Heart right ventricle (tissue), 16 donors: ENCODE measurements around the gene PDE4D. TPM values are rescaled to one million over a fixed set of nuclear protein-coding genes. Genes with fewer than 3 reads are reported as not detected.
"Not testable (repeated sequence)": the region's sequence is repeated elsewhere in the genome, so short reads cannot be mapped to it uniquely, and the experiment has no call there.

Experiments
- ATAC-seq, 8 donors: fragments of 200-7000 bp; cut with Tn5 transposase; one replicate each; pipeline ENCODE4 v1.9.1; 2020; ENCODE audit warnings: mild to moderate bottlenecking in 8 of 8, moderate library complexity in 8 of 8, moderate number of reproducible peaks in 1 of 8
- DNase-seq, 2 donors: peaks; one replicate each; pipeline ENCODE4 v3.0.0-alpha.2; 2020
- H3K27ac ChIP-seq, 10 donors: fragments of 200-600 bp; sonication (generic) in 2 of 10; one replicate each; pipeline versions ENCODE4 v1.5.0 to v1.8.0; 2020 to 2022; ENCODE audit warnings: mild to moderate bottlenecking in 3 of 10
- H3K27me3 ChIP-seq, 7 donors: fragments of 200-600 bp; one replicate each; pipeline ENCODE4 v1.8.0; 2021 to 2022; ENCODE audit warnings: mild to moderate bottlenecking in 2 of 7
- H3K36me3 ChIP-seq, 9 donors: fragments of 200-600 bp; sonication (generic) in 1 of 9; one replicate each; pipeline versions ENCODE4 v1.5.0 to v1.8.0; 2020 to 2022; ENCODE audit warnings: mild to moderate bottlenecking in 2 of 9
- H3K4me1 ChIP-seq, 9 donors: fragments of 200-600 bp; sonication (generic) in 1 of 9; one replicate each; pipeline versions ENCODE4 v1.5.0 to v1.8.0; 2020 to 2022; ENCODE audit warnings: mild to moderate bottlenecking in 4 of 9
- H3K4me3 ChIP-seq, 10 donors: fragments of 200-600 bp; sonication (generic) in 2 of 10; one replicate each; pipeline versions ENCODE4 v1.5.0 to v1.8.0; 2020 to 2022; ENCODE audit warnings: mild to moderate bottlenecking in 7 of 10, moderate library complexity in 2 of 10
- H3K9me3 ChIP-seq, 11 donors: fragments of 200-600 bp in 10 of 11; sonication (generic) in 2 of 11; one replicate each; pipeline versions ENCODE4 v1.5.0 to v1.8.0; 2013 to 2022; ENCODE audit warnings: mild to moderate bottlenecking in 2 of 11, control low read depth in 1 of 11, moderate library complexity in 1 of 11
- CTCF ChIP-seq, 9 donors: fragments of 200-600 bp; sonication (generic) in 2 of 9; IDR thresholded peaks; one replicate each; pipeline versions ENCODE4 v1.5.0 to v1.8.0; 2021 to 2022; ENCODE audit warnings: antibody characterized with exemption in 9 of 9, mild to moderate bottlenecking in 5 of 9, moderate library complexity in 1 of 9
- WGBS, 2 donors: extraction: QIAGEN DNeasy Blood & Tissue Kit; methylation state at CpG; one replicate each; pipeline ENCODE4 v1.1.7; 2013; ENCODE audit warnings: inconsistent platforms in 1 of 2; 5-methylcytosine and 5-hydroxymethylcytosine counted together
- intact Hi-C, 10 donors: fragments of 100-400 bp; cut with DNase I; formaldehyde crosslinking; loops; one replicate each; pipeline versions ENCODE4 v1.11.1 to v1.14.2; 2022
- polyA plus RNA-seq, 2 donors: library from polyadenylated mRNA; stranded (reverse); fragments of 200-250 nt; gene quantifications; one replicate each; pipeline ENCODE4 v1.2.3, GENCODE V29; 2013
- total RNA-seq, 10 donors: library from RNA; stranded (reverse); fragmentation: NEBNext Ultra II Directional in 3 of 10; extraction: Animal tissue kit (Norgen Biotek cat#: 25700) in 3 of 10; gene quantifications; one replicate each; pipeline versions ENCODE4 v1.2.1 to v1.2.4, GENCODE V29; 2021 to 2023
- donor health status: Arrhythmogenic right ventricular cardiomyopathy.
- donor health status: ischemic (EF 13 %, LVEDD 7.1; RV severe dilation, severe dysfunction).
- donor health status: healthy with polysubstance abuse.
- donor health status: DM: no; HTN: yes; CAD: no.
- donor health status: DM: no; HTN: no; CAD: no.
- donor health status: ischemic (EF 25% LVEDD 6.9; RV normal size, moderate dysfunction).
- donor health status: ischemic (EF 25% LVEDD 5.7; RV mildly dilated, moderate dysfunction).
- donor health status: healthy.
- donor health status: DM: yes; HTN: yes; CAD: no.
- donor health status: Ischemic cardiomyopathy.
- donor health status: ischemic (EF 35%, LVEDD 5.7; RV mildly dilated, moderate dysfunction).
- donor health status: nonischemic (EF 11% LVEDD 7.7; RV severe dilation, severe dysfunction).
- donor health status: DM: yes; HTN: yes; CAD: no.
- donor health status: PGD.
- donor health status: ischemic (EF 29% LVEDD 5.4; RV normal size, mild dysfunction).
- donor health status: nonischemic (EF 23%, LVEDD 6.1; RV moderate dilation, normal function).

The PDE4D gene
- total and polyA plus RNA-seq, 12 donors, result 5.8 to 83.2 (median 39.5) TPM

GRCh38 chr5:59473611-59474010 is 419.9 kb downstream of the PDE4D start:
- TF ChIP-seq CTCF (IDR thresholded peaks at IDR 0.05), result no peak
- intact Hi-C loops, result no loop called here
- H3K27ac ChIP-seq, result no peak overlapping the region
- ATAC-seq (no peak), DNase-seq (no peak)
- no peaks in the 10 kb centered on the region for H3K9me3 ChIP-seq
- no peaks in the 10 kb centered on the region for H3K4me1 ChIP-seq
- H3K36me3 ChIP-seq, result no peaks in the 10 kb centered on the region
- no peak overlapping the region for H3K4me3 ChIP-seq
- no peaks in the 10 kb centered on the region for H3K27me3 ChIP-seq

DNA sequence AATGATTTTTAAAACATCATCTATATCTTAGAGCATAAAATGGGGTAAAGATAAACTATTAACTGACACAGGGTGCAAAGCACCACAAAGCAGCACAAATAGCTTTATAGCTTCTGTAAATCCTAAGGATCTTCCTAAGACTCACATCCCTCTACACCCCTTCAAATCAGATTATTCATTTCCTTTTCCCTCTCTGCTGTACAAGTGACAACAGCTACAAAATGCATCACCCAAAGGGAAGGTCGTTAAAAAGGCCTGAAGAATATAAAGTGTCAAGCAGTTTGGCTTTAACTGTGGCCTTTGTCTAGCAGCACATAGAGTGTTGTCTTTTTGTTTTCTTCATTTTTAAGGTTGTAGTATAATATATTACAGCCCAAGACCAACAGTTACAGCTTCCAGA is 422.1 kb downstream of the PDE4D start:
- WGBS, 2 donors, result 8 to 26% methylated on average over 1 of the region's 1 CpG
- TF ChIP-seq CTCF (IDR thresholded peaks at IDR 0.05), result no peak
- Histone ChIP-seq H3K4me3 (no peak overlapping the region), H3K4me1 (no peaks in the 10 kb centered on the region), H3K36me3 (no peaks in the 10 kb centered on the region), H3K27me3 (no peaks in the 10 kb centered on the region), H3K9me3 (no peaks in the 10 kb centered on the region), H3K27ac (no peak overlapping the region)
- intact Hi-C loops, result no loop called here
- ATAC-seq (no peak), DNase-seq (no peak)

GRCh38 chr5:59467969-59468368 is 425.6 kb downstream of the PDE4D start:
- Histone ChIP-seq H3K4me3 (no peak overlapping the region), H3K27ac (no peak overlapping the region), H3K9me3 (no peaks in the 10 kb centered on the region), H3K4me1 (no peaks in the 10 kb centered on the region), H3K36me3 (no peaks in the 10 kb centered on the region), H3K27me3 (no peaks in the 10 kb centered on the region)
- ATAC-seq, result no peak
- 84 to 87% methylated on average over 2 of the region's 2 CpGs for WGBS, 2 donors
- intact Hi-C loops, result no loop called here
- no peak for DNase-seq
- no peak for TF ChIP-seq CTCF (IDR thresholded peaks at IDR 0.05)

DNA sequence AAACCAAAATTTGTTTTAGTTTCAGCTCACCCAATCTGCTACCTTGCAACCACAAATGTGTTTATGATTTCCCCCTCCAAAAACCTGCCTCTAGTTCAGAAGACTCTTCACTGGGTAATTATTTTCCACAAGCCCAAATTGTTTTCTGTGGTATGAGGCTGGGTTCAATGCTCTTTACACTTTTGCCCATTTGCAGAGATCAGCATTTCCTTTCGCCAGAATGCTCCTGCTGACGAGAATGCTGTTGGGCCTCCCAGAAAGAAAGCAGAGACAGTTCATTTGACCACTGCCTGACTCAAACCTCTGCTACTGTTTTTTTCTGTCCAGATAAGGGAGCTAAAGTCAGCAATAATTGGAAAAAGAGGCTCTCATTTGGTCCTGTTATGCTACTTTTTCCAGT is 427.3 kb downstream of the PDE4D start:
- TF ChIP-seq CTCF (IDR thresholded peaks at IDR 0.05), result no peak
- intact Hi-C loops, result no loop called here
- 47 to 80% methylated on average over 2 of the region's 2 CpGs for WGBS, 2 donors
- no peaks in the 10 kb centered on the region for H3K36me3 ChIP-seq
- no peaks in the 10 kb centered on the region for H3K4me1 ChIP-seq
- DNase-seq, result no peak
- no peak for ATAC-seq
- no peaks in the 10 kb centered on the region for H3K9me3 ChIP-seq
- no peak overlapping the region for H3K4me3 ChIP-seq
- H3K27me3 ChIP-seq, result no peaks in the 10 kb centered on the region
- no peak overlapping the region for H3K27ac ChIP-seq

DNA sequence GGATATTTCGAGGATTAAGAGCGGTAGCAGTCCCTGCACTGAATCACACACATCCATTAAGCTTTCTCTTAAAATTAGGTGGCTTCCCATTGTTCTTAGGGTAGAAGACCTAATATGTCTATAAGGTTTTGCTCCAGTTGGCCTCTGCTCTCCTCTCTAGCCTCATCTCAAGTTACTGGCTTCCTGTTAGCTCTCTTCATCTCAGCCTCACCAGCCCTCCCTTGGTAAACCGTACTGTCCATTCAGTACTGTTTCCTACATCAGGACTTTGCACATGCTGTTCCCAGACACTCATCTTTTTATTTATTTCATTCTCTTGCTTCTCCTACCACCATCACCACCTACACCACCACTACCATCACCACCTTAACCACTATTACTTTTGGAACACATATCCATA is 428.6 kb downstream of the PDE4D start:
- Histone ChIP-seq H3K27me3 (no peaks in the 10 kb centered on the region), H3K4me3 (no peak overlapping the region), H3K27ac (no peak overlapping the region), H3K9me3 (no peaks in the 10 kb centered on the region), H3K4me1 (no peaks in the 10 kb centered on the region), H3K36me3 (no peaks in the 10 kb centered on the region)
- DNase-seq (no peak), ATAC-seq (no peak)
- 98% methylated on average over 3 of the region's 3 CpGs for WGBS, 2 donors
- no peak for TF ChIP-seq CTCF (IDR thresholded peaks at IDR 0.05)
- intact Hi-C loops, result no loop called here

GRCh38 chr5:59463618-59464166 is 429.8 kb downstream of the PDE4D start:
- ATAC-seq, H3K4me1 ChIP-seq, H3K27ac ChIP-seq, H3K4me3 ChIP-seq, DNase-seq, H3K27me3 ChIP-seq, H3K36me3 ChIP-seq, intact Hi-C loops, H3K9me3 ChIP-seq: not testable (repeated sequence)
- WGBS, 2 donors, result 72 to 80% methylated on average over 3 to 4 of the region's 4 CpGs
